GM12873 (cell line): Measurements from ENCODE around the gene LRIG3.

ENCODE experiments used
- CTCF ChIP-seq: IDR thresholded peaks from 2 replicates; pipeline ENCODE4 v1.5.1; 2012; ENCODE audit warnings: low read depth, mild to moderate bottlenecking, moderate library complexity, low read length, control low read depth; ENCODE audit not compliant: insufficient read depth; ENCODE audit errors: missing control alignments

Gene LRIG3

GRCh38 chr12:58887068-58887467 is 33.2 kb downstream of the LRIG3 start:
- no peak for TF ChIP-seq CTCF

DNA sequence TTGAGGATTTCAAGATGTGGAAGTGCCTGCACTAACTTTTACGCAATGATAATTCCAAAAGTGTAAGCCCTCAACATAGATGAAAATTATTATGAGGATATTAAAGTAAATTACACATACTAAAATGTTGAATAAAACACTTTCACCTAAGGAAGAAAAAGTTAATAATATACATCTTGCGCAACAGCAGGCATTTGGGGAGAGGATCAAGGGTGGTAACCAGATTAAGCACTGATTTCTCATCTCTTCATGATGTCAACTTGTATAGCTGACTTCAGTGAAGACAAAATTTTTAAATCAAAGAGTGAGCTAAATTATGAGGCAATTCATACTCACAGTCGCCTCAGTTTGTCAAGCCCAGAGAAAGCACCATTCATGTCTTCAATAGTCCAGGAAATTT is 33.8 kb downstream of the LRIG3 start:
- no peak for TF ChIP-seq CTCF

DNA sequence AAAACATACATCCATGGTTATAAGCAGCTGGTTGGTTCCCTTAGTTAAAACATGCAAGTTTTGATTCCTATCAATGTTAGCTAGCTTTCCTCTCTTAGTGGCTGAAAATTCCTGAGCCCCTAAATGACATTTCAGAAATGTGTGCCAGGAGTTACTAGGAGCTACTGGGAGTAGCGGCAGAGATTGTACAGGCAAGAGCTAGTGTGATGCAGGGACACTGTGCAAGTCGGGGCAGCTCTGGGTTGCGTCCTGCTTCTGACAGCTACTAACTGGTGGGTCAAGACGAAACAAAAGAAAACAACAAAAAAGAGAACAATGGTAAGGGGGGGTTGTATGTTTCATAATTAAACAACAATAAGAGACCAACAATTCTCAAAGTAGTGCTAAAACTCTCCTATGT is 35.4 kb downstream of the LRIG3 start:
- TF ChIP-seq CTCF = no peak

GRCh38 chr12:58883576-58884334 is 36.5 kb downstream of the LRIG3 start:
- no peak for TF ChIP-seq CTCF

DNA sequence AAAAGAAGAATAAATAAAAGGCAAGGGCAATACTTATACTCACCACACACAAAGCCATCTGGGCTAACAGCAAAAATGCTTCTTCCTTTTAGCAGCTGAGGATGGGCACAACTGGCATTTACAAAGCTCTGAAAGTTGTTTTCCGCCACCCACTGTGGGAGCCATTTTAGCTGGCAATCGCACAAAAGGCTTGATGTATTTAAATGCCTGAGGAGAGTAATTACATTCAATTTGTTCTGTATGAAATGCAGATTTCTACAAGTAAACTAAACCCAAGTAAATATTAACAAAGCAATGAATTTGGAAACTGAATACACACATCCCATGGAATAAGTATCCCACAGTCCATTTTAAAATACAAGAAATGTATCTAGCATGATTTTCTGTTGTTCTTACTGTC is 37.5 kb downstream of the LRIG3 start:
- TF ChIP-seq CTCF = no peak

GRCh38 chr12:58881816-58882215 is 38.5 kb downstream of the LRIG3 start:
- no peak for TF ChIP-seq CTCF

DNA sequence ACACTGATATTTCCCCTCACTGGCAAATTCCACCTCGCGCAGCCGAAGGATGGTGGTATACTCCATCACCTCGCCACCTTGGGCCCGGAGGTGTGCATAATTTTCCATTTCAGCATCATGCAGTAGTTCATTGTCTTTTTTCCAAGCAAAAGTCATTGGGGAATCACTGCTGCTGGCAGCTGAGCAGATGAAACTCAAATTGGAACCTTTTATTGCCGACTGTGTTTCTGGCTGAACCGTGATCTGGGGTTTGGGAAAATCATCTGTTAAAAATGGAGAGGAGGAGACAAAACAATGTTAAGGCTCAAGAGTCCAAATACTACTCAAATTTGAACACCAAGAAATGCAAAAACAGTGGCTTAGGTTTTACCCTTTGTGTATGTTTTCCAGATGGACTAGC is 39.7 kb downstream of the LRIG3 start:
- no peak for TF ChIP-seq CTCF
